ENCODE results near the gene URB2. TPM values are rescaled to one million over a fixed set of nuclear protein-coding genes. Genes with fewer than 3 reads are reported as not detected.

Gene URB2
- total RNA-seq, 4 donors from 2014 or later = 5.7 to 7.7 (median 6.3) TPM

GRCh38 chr1:229691362-229691761, 65.3 kb downstream of the URB2 start:
- no peak overlapping the region for H3K4me3 ChIP-seq (ENCODE audit: low read depth, poor library complexity, severe bottlenecking)
- TF ChIP-seq CTCF (IDR thresholded peaks at IDR 0.05) = no peak
- no peak for TF ChIP-seq POLR2A (IDR thresholded peaks at IDR 0.05)
- intact Hi-C loops (cut with DNase I; ENCODE audit: low total_unique reads) = no loop called here
- no peak for DNase-seq (ENCODE audit: low spot score in 2 of 2)
- WGBS, 2 donors = 85 to 90% methylated on average over 6 of the region's 6 CpGs

GRCh38 chr1:229693129-229693900, 67.3 kb downstream of the URB2 start:
- no peak for TF ChIP-seq POLR2A (IDR thresholded peaks at IDR 0.05)
- no peak for TF ChIP-seq CTCF (IDR thresholded peaks at IDR 0.05)
- no peak for DNase-seq (ENCODE audit: low spot score in 2 of 2)
- intact Hi-C loops (cut with DNase I; ENCODE audit: low total_unique reads) = no loop called here
- WGBS, 2 donors = 75 to 76% methylated on average over 10 of the region's 10 CpGs
- no peak overlapping the region for H3K4me3 ChIP-seq (ENCODE audit: low read depth, poor library complexity, severe bottlenecking)

- WGBS, 2 donors = 48 to 61% methylated on average over 11 of the region's 11 CpGs
- peak; percentile 77 to 90 for DNase-seq (ENCODE audit: low spot score in 2 of 2)
- TF ChIP-seq CTCF (IDR thresholded peaks at IDR 0.05) (no peak), POLR2A (IDR thresholded peaks at IDR 0.05) (no peak)
- H3K4me3 ChIP-seq (ENCODE audit: low read depth, poor library complexity, severe bottlenecking) = no peak overlapping the region
- intact Hi-C loops (cut with DNase I; ENCODE audit: low total_unique reads) = no loop called here
These were observed 68.1 kb downstream of the URB2 start for GRCh38 chr1:229694053-229694693.

- TF ChIP-seq CTCF (IDR thresholded peaks at IDR 0.05) (no peak), POLR2A (IDR thresholded peaks at IDR 0.05) (no peak)
- WGBS, 2 donors = 91 to 92% methylated on average over 5 of the region's 5 CpGs
- no peak overlapping the region for H3K4me3 ChIP-seq (ENCODE audit: low read depth, poor library complexity, severe bottlenecking)
- intact Hi-C loops (cut with DNase I; ENCODE audit: low total_unique reads) = no loop called here
- no peak for DNase-seq (ENCODE audit: low spot score in 2 of 2)
These were observed 70.3 kb downstream of the URB2 start for GRCh38 chr1:229696385-229696784.

GRCh38 chr1:229699613-229700267, 73.7 kb downstream of the URB2 start:
- no peak for DNase-seq (ENCODE audit: low spot score in 2 of 2)
- no peak for TF ChIP-seq CTCF (IDR thresholded peaks at IDR 0.05)
- no peak for TF ChIP-seq POLR2A (IDR thresholded peaks at IDR 0.05)
- WGBS, 2 donors = 47 to 51% methylated on average over 7 of the region's 7 CpGs
- intact Hi-C loops (cut with DNase I; ENCODE audit: low total_unique reads) = no loop called here
- H3K4me3 ChIP-seq (ENCODE audit: low read depth, poor library complexity, severe bottlenecking) = no peak overlapping the region
